Astrocyte of the spinal cord (primary cell): ENCODE measurements around the gene RNASET2.

ENCODE experiments used
- DNase-seq: peaks from one replicate; pipeline ENCODE4 v3.0.0; 2011; ENCODE audit warnings: low read depth, low spot score
- H3K4me3 ChIP-seq: 2 replicates; pipeline ENCODE4 v1.5.1; 2011; ENCODE audit warnings: low read depth, mild to moderate bottlenecking, low read length, moderate library complexity
- in situ Hi-C: cut with HindIII; loops from 2 replicates; pipeline ENCODE4 v1.10.0; 2017; ENCODE audit warnings: low sequenced_read_pairs
- TF ChIP-seq, protein P1 (sequence below): IDR thresholded peaks from 2 replicates; pipeline ENCODE4 v1.5.1; 2012; ENCODE audit warnings: low read depth, mild to moderate bottlenecking, low read length, inconsistent platforms

Gene RNASET2

DNA sequence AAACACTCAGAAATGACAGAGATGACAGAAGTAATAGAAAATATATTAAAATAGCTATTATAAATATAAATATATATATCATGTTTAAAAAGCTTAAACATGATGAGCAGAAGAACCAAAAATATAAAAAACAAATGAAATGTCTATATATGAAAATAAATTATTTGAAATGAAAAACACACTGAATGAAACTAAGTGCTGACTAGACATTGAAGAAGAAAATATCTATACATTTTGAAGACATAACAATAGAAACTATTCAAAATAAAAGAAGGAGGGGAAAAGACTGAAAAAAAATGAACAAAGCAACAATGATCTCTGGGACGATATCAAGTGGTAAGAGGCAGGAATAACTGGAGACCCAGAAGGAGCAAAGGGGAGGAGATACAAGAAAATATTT is 76.8 kb downstream of the RNASET2 start:
- in situ Hi-C loops, result no loop called here

More for the DNA sequence above, 76.8 kb downstream of the RNASET2 start:
- no peak for DNase-seq
- TF ChIP-seq, protein P1, sequence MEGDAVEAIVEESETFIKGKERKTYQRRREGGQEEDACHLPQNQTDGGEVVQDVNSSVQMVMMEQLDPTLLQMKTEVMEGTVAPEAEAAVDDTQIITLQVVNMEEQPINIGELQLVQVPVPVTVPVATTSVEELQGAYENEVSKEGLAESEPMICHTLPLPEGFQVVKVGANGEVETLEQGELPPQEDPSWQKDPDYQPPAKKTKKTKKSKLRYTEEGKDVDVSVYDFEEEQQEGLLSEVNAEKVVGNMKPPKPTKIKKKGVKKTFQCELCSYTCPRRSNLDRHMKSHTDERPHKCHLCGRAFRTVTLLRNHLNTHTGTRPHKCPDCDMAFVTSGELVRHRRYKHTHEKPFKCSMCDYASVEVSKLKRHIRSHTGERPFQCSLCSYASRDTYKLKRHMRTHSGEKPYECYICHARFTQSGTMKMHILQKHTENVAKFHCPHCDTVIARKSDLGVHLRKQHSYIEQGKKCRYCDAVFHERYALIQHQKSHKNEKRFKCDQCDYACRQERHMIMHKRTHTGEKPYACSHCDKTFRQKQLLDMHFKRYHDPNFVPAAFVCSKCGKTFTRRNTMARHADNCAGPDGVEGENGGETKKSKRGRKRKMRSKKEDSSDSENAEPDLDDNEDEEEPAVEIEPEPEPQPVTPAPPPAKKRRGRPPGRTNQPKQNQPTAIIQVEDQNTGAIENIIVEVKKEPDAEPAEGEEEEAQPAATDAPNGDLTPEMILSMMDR, result no peak
- no peak overlapping the region for H3K4me3 ChIP-seq
